ENCODE data around the gene RASGRP4.
"Not testable (repeated sequence)": the region's sequence is repeated elsewhere in the genome, so short reads cannot be mapped to it uniquely, and the experiment has no call there.

Gene RASGRP4

DNA sequence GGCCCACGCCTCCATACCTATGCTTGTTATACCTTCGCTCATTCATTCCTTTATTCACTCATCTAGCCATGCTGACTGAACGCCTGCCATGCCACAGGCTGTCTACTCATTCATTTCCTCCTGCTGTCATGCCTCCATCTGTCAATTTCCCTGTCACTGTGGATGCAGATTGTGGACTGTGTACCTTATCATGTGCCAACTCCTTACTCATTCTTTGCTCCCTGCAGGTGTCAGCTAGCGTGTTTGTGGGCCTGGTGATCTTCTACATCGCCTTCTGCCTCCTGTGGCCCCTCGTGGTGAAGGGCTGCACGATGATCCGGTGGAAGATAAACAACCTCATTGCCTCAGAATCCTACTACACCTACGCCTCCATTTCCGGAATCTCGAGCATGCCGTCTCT lies 55.7 kb downstream of the RASGRP4 start:
- DNase-seq (ENCODE audit: low spot score) = peak; percentile 95

DNA sequence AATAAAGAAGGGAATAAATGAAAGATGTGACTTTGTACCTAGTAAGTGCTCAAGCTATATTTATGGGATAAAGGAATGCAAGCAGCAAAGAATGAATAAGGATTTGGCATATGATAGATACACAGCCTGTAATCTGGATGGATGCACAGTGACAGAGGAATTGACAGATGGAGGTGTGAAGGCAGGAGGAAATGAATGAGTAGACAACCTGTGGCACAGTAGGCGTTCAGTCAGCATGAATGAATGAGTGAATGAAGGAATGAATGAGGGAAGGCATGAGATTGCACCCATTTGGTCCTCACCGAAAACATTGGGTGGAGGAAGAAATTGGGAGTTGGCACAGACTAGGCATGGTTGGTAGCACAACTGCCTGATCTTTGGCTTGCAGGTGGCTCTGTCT lies 56.4 kb downstream of the RASGRP4 start:
- peak; percentile 55 for DNase-seq (ENCODE audit: low spot score)

DNA sequence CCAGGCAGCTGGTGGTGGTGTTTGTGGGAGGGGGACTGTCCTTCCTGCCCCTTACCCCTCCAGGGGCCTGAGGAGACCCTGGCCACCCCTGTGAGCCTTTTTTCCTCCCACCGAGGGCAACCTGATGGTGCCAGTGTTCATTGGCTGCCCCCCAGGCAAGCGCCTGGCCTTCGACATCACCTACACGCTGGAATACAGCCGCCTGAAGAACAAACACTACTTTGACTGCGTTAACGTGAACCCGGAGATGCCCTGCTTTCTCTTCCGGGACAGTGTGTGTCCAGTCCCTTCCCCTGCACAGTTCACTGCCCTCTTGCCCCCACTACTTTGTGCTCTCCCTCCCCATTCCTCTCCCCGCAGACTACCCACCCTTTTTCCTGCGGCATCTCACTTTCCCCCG lies 59.0 kb downstream of the RASGRP4 start:
- no peak for DNase-seq (ENCODE audit: low spot score)

DNA sequence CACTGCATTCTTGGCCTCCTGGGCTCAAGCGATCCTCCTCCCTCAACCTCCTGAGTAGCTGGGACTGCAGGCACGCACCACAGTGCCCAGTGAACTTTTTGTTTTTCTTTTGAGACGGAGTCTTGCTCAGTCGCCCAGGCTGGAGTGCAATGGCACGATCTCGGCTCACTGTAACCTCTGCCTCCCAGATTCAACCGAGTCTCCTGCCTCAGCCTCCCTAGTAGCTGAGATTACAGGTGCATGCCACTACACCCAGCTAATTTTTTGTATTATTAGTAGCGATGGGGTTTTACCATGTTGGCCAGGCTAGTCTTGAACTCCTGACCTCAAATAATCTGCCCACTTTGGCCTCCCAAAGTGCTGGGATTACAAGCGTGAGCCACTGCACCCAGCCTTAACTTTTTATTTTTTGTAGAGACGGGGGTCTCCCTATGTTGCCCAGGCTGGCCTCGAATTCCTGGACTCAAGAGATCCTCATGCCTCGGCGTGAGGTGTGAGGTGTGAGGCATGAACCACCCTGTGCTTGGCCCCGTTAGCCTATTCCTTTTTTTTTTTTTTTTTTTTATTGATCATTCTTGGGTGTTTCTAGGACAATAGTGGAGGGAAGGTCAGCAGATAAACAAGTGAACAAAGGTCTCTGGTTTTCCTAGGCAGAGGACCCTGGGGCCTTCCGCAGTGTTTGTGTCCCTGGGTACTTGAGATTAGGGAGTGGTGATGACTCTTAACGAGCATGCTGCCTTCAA lies 62.9 kb downstream of the RASGRP4 start:
- DNase-seq (ENCODE audit: low spot score) = not testable (repeated sequence)

DNA sequence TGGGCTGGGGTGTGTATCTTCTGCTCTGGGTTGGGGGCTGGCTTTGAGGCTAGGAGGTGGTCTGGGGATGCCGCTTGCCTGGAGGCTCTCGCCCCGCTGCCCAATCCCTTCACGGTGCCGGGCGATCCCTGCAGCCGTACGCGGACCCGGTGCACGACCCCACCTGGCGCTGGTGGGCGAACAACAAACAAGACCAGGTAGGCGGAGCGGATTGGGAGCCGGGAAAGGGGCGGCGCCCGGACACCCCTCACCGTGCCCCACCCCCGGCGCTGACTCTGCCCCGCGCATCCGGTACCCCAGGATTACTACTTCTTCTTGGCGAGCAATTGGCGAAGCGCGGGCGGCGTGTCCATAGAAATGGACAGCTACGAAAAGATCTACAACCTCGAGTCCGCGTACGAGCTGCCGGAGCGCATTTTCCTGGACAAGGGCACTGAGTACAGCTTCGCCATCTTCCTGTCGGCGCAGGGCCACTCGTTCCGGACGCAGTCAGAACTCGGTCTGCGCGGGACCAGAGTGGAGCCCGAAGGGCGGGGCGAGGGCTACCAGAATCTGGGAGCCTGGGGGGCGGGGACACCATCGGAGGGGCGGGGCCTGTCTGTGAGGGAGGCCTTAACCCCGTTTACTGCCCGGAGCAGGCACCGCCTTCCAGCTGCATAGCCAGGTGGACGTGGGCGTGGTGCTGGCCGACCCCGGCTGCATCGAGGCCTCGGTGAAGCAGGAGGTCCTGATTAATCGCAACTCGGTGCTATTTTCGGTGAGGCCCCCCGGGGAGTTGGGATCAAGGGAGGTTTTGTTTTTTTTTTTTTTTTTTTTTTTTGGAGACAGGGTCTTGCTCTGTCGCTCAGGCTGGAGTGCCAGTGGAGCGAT lies 63.7 kb downstream of the RASGRP4 start:
- DNase-seq (ENCODE audit: low spot score) = peak; percentile 80

DNA sequence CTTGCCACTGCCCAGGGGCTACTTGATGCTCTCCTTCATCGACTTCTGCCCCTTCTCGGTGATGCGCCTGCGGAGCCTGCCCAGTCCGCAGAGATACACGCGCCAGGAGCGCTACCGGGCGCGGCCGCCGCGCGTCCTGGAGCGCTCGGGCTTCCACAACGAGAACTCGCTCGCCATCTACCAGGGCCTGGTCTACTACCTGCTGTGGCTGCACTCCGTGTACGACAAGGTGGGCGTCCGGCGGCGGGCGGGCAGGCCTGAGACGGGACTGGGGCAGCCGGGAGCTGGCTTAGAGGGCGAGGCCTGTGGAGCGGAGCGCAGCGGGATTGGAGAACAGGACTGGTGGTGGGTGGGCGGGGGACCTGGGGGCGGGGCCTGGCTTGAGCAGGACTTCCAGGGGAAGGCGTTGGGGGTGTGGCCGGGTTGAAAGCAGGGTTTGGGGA lies 64.4 kb downstream of the RASGRP4 start:
- DNase-seq (ENCODE audit: low spot score) = peak; percentile 86

DNA sequence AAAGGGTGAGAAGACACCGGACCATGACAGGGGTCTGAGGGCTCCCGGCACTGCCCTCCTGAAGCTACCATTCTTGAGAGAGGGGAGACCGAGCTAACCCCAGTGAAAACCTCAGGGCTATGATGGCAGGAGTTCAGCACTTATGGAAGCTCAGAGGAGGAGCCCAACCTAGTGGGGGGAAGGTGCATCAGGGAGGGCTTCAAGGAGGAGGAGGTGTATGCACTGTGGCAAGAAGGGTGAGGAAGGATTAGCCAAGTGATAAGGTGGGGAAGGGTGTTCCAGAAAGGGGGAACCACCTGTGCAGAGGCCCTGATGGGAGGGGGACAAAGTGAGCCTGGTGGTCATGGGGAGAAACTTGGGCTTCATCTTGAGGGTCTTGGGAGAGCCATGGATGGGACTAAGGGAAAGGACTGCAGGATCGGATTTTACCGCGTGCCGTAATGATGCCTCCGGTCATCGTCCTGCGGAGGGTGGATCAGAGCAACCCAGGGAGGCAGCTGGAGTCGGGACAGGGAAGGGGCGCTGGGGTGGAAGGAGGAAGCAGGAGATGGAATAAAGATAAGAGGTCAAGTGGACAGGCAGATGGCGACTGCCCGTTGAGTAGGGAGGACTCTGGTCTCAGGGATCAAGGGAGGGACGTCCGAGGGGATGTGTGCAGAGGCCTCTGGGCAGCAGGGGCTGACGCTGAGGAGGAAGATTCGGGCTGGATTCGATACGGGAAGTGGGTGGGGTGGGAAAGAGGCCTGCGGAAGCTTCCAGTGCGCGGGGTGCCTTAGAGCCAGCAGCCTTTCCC lies 65.0 kb downstream of the RASGRP4 start:
- peak; percentile 28 for DNase-seq (ENCODE audit: low spot score)

DNA sequence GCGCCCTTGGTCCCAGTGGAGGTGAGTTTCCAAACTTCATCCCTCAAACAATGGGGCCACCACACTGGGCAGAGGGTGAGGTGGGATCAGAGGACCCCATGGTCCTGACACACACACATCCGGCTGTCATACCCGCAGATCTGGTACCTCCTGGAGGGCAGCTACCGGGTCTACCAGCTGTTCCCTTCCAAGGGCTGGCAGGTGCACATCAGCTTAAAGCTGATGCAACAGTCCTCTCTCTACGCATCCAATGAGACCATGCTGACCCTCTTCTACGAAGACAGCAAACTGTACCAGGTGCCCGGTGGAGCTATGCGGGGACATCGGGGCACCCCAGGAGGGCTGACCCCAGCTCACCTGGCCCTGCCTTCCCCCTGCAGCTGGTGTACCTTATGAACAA lies 65.7 kb downstream of the RASGRP4 start:
- no peak for DNase-seq (ENCODE audit: low spot score)

DNA sequence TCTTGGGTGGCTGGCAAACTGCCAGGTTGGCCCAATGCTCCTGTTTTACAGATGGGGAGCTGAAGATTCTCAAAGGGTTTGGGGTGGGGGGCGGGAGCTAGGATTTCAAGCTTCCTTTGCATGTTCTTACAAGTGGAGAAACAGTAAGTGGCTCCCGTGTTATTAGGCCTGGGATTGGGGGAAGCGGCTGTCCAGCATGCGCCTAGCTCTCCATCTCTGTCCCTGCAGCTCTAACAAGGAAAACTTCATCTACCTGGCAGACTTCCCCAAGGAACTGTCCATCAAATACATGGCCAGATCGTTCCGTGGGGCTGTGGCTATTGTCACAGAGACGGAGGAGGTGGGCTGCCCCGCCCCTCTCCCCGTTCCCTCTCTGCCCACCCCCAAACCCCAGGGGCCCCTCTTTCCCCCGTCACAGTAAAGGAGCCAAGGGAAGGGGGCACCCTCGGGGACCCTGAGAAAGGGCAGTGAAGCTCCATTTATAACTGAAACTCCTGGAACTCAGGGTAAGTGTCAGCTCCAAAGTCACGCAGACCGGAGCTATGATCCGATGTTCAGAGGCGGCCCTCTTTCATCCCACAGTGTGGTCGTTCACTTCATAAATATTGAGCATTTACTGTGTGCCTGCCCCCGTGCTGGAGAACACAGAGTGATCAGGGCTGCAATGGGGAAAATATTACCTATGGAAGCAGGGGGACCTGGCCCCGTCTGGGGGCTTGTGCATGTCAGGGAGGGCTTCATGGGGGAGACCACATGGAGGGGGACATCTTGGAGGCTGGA lies 66.6 kb downstream of the RASGRP4 start:
- DNase-seq (ENCODE audit: low spot score) = no peak

All from cerebellar cortex (tissue), 1 donor.